Activated CD8-positive, alpha-beta T cell treated with anti-CD3 and anti-CD28 coated beads for 36 hours (primary cell): ENCODE measurements around the gene FAHD2B. TPM values are rescaled to one million over a fixed set of nuclear protein-coding genes. Genes with fewer than 3 reads are reported as not detected.
"Not testable (repeated sequence)": the region's sequence is repeated elsewhere in the genome, so short reads cannot be mapped to it uniquely, and the experiment has no call there.

Experiments
- ATAC-seq: fragments of 200-7000 bp; cut with Tn5 transposase; one replicate; pipeline ENCODE4 v1.10.0; 2021; ENCODE audit warnings: mild to moderate bottlenecking, moderate library complexity
- CTCF ChIA-PET: fragments of 350-600 bp; sonication (Branson Sonifier 250); formaldehyde crosslinking; loops from one replicate; lab custom pipeline; 2021; ENCODE audit warnings: antibody characterized with exemption; lab: Charles Lee
- POLR2A ChIA-PET: fragments of 350-600 bp; sonication (Branson Sonifier 250); formaldehyde crosslinking; loops from one replicate; lab custom pipeline; 2021; ENCODE audit warnings: antibody characterized with exemption; lab: Charles Lee
- DNase-seq: peaks from one replicate; pipeline ENCODE4 v3.0.0-alpha.2; 2020
- H3K27ac Mint-ChIP-seq: one replicate; pipeline ENCODE4 v1.8.0; 2021; ENCODE audit warnings: mild to moderate bottlenecking, mixed read lengths
- H3K27me3 Mint-ChIP-seq: one replicate; pipeline ENCODE4 v1.8.0; 2021; ENCODE audit warnings: mixed read lengths
- H3K36me3 Mint-ChIP-seq: one replicate; pipeline ENCODE4 v1.8.0; 2021; ENCODE audit warnings: low read depth, mixed read lengths
- H3K4me1 Mint-ChIP-seq: one replicate; pipeline ENCODE4 v1.8.0; 2021; ENCODE audit warnings: low read depth, mixed read lengths
- H3K4me3 Mint-ChIP-seq: one replicate; pipeline ENCODE4 v1.8.0; 2021; ENCODE audit warnings: mild to moderate bottlenecking, moderate library complexity, mixed read lengths
- H3K9me3 Mint-ChIP-seq: one replicate; pipeline ENCODE4 v1.8.0; 2021; ENCODE audit warnings: mixed read lengths
- CTCF ChIP-seq: fragments of 200-600 bp; IDR thresholded peaks from one replicate; pipeline ENCODE4 v1.8.0; 2022; ENCODE audit warnings: antibody characterized with exemption, mild to moderate bottlenecking
- intact Hi-C: fragments of 100-400 bp; cut with micrococcal nuclease; formaldehyde crosslinking; loops from one replicate; pipeline ENCODE4 v1.10.0; 2022
- total RNA-seq, 2 experiments: library from RNA; stranded (reverse); gene quantifications; one replicate each; pipeline ENCODE4 v1.2.3, GENCODE V29; 2021

The FAHD2B gene
- total RNA-seq, 2 experiments from 2014 or later: 29.2 to 31.9 TPM

- H3K9me3 Mint-ChIP-seq: no peaks in the 10 kb centered on the region
- CTCF ChIA-PET: no interaction called here
- no peak overlapping the region for H3K27ac Mint-ChIP-seq
- no peak for TF ChIP-seq CTCF
- H3K4me3 Mint-ChIP-seq: no peak overlapping the region
- intact Hi-C loops: no loop called here
- POLR2A ChIA-PET: no interaction called here
- peaks cover 3% of the 10 kb centered on the region for H3K27me3 Mint-ChIP-seq
- H3K36me3 Mint-ChIP-seq: no peaks in the 10 kb centered on the region
- no peak for DNase-seq
- ATAC-seq: no peak
- H3K4me1 Mint-ChIP-seq: no peaks in the 10 kb centered on the region
Observed at GRCh38 chr2:97068074-97068473, 26.6 kb downstream of the FAHD2B start.

- H3K27me3 Mint-ChIP-seq: peaks cover 5% of the 10 kb centered on the region
- POLR2A ChIA-PET: no interaction called here
- DNase-seq: no peak
- H3K27ac Mint-ChIP-seq: no peak overlapping the region
- no peak for ATAC-seq
- CTCF ChIA-PET: no interaction called here
- TF ChIP-seq CTCF: no peak
- H3K4me1 Mint-ChIP-seq: no peaks in the 10 kb centered on the region
- intact Hi-C loops: no loop called here
- H3K36me3 Mint-ChIP-seq: no peaks in the 10 kb centered on the region
- no peaks in the 10 kb centered on the region for H3K9me3 Mint-ChIP-seq
- H3K4me3 Mint-ChIP-seq: no peak overlapping the region
Observed at GRCh38 chr2:97067279-97068004, 27.2 kb downstream of the FAHD2B start.

- H3K27ac Mint-ChIP-seq, intact Hi-C loops, H3K9me3 Mint-ChIP-seq, H3K4me1 Mint-ChIP-seq, H3K4me3 Mint-ChIP-seq, CTCF ChIA-PET, H3K36me3 Mint-ChIP-seq, ATAC-seq, H3K27me3 Mint-ChIP-seq, POLR2A ChIA-PET, DNase-seq: not testable (repeated sequence)
Observed at GRCh38 chr2:97066030-97066429, 28.7 kb downstream of the FAHD2B start.

DNA sequence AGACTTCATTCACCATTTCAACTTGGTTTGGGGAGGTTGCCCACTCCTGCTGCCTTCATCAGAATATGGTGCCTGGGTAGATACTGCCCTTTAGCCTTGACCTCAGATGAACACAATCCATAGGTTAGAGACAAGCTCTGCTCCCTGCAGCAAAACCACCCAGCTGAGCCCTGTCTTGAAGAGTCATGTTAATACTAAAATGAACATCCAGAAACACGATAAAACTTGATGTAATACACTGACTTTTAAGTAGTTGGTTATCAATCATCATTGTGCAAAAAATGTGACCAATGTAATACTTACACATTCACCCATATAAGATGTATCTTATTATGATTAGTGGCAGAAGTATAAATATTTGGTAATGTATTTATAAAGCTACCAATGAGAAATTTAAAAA, 32.7 kb downstream of the FAHD2B start:
- CTCF ChIA-PET, H3K4me3 Mint-ChIP-seq, H3K9me3 Mint-ChIP-seq, intact Hi-C loops, H3K27me3 Mint-ChIP-seq, DNase-seq, POLR2A ChIA-PET, H3K36me3 Mint-ChIP-seq, H3K27ac Mint-ChIP-seq, ATAC-seq, H3K4me1 Mint-ChIP-seq: not testable (repeated sequence)

- H3K4me3 Mint-ChIP-seq, H3K36me3 Mint-ChIP-seq, H3K9me3 Mint-ChIP-seq, POLR2A ChIA-PET, H3K4me1 Mint-ChIP-seq, CTCF ChIA-PET, H3K27ac Mint-ChIP-seq, ATAC-seq, H3K27me3 Mint-ChIP-seq, DNase-seq, intact Hi-C loops: not testable (repeated sequence)
Observed at GRCh38 chr2:97059782-97060181, 34.9 kb downstream of the FAHD2B start.

DNA sequence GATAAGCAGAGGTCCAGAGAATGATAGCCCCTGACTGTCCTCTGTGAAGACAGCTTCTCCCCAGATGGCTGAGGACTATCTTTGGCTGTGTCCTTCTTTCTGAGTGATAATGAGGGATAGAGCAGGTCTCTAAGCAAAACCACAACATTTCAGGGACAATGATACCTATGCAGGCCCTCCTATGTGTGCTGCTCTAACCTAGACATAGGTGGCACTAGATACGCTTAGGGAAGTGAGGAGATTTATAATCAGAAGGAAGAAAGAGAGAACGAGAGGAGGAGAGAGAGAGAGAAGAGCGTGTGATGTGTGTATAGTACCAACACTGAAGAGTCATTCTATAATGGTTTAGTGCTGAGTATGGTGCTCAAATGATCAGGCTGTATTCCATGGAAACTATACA, 38.5 kb downstream of the FAHD2B start:
- not testable (repeated sequence) for H3K9me3 Mint-ChIP-seq

DNA sequence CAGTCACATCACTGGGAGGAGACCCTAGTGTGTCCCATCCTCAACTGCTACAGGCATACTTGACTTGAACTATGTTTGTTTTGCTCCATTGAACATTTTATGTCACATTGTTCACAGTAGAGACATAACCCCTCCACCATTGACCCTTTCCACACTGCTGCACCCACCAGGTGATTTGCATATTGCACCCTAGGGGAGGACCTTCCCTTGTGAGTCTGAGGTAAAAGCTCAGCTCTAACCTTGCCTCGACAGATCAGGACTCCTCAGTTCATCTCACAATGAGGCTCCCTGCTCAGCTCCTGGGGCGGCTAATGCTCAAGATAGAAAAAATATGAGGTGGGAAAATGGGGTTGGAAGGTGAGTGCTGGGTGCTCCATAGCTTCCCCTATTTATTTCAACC, 44.6 kb downstream of the FAHD2B start:
- H3K27me3 Mint-ChIP-seq, H3K9me3 Mint-ChIP-seq, DNase-seq, CTCF ChIA-PET, POLR2A ChIA-PET, H3K4me3 Mint-ChIP-seq, intact Hi-C loops, H3K4me1 Mint-ChIP-seq, H3K27ac Mint-ChIP-seq, ATAC-seq, H3K36me3 Mint-ChIP-seq: not testable (repeated sequence)

More for the DNA sequence above, 38.5 kb downstream of the FAHD2B start:
- H3K27me3 Mint-ChIP-seq, POLR2A ChIA-PET, H3K36me3 Mint-ChIP-seq, CTCF ChIA-PET, intact Hi-C loops, DNase-seq, H3K4me1 Mint-ChIP-seq, H3K27ac Mint-ChIP-seq, H3K4me3 Mint-ChIP-seq, ATAC-seq: not testable (repeated sequence)

- ATAC-seq (peak; percentile 64), DNase-seq (peak; percentile 12)
- H3K27me3 Mint-ChIP-seq, H3K27ac Mint-ChIP-seq, H3K36me3 Mint-ChIP-seq, H3K9me3 Mint-ChIP-seq, H3K4me3 Mint-ChIP-seq, CTCF ChIA-PET, intact Hi-C loops, POLR2A ChIA-PET, H3K4me1 Mint-ChIP-seq: not testable (repeated sequence)
Observed at GRCh38 chr2:97048448-97048847, 46.2 kb downstream of the FAHD2B start.

DNA sequence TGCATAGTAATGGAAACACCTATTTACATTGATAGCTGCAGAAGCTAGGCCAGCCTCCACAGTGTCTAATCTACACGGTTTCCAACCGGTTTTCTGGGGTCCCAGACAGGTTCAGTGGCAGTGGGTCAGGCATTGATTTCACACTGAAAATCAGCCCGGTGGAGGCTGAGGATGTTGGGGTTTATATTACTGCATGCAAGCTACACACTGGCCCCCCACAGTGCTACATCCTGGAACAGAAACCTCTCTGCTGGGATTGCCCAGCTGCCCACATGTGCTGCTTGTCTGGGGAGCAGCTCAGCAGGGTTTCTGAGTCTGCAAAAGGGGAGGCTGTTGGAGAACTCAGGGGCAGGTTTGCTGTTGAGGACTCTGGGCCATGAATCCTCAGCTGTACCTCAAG, 48.0 kb downstream of the FAHD2B start:
- H3K27ac Mint-ChIP-seq, H3K36me3 Mint-ChIP-seq, CTCF ChIA-PET, H3K9me3 Mint-ChIP-seq, POLR2A ChIA-PET, ATAC-seq, H3K4me1 Mint-ChIP-seq, DNase-seq, H3K27me3 Mint-ChIP-seq, H3K4me3 Mint-ChIP-seq, intact Hi-C loops: not testable (repeated sequence)

DNA sequence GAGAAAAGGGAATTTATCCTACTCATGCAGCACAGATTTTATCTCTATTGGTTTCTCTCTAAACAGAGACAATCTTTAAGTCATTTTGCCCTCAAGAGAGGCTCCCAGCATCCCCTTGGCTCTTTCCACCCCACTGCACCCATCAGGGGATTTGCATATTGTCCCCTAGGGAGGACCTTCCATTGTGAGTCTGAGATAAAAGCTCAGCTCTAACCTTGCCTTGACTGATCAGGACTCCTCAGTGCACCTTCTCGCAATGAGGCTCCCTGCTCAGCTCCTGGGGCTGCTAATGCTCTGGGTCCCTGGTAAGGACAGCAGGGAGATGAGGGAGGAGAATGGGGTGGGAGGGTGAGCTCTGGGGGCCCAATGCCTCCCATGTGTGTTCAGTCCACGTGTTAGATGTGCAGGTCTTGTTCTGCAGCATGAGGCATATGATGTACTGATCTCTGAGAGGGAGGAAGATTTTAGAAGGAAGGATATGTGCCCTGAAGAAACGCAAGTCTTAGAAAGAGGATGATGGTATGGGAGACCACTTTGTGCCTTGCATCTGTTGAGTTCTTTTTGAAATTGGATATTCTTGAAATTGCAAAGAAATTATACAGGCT, 48.7 kb downstream of the FAHD2B start:
- H3K9me3 Mint-ChIP-seq, intact Hi-C loops, H3K4me3 Mint-ChIP-seq, H3K36me3 Mint-ChIP-seq, ATAC-seq, H3K27ac Mint-ChIP-seq, DNase-seq, H3K4me1 Mint-ChIP-seq, H3K27me3 Mint-ChIP-seq, POLR2A ChIA-PET, CTCF ChIA-PET: not testable (repeated sequence)
